Fibroblast of skin of back (primary cell): ENCODE results near the gene NOTUM.
A peak's percentile ranks its signal among the peaks of the same experiment; 100 is the strongest.

Experiments used
- DNase-seq: peaks from one replicate; pipeline ENCODE4 v3.0.0-alpha.2; 2013

NOTUM gene

GRCh38 chr17:81977211-81977808 is 16.3 kb upstream of the NOTUM start, which contains the start of gene ASPSCR1:
TSS of gene ASPSCR1 (plus strand) at chr17:81977629. CDS start at chr17:81977647, 18 bp downstream.
- peak; percentile 88 for DNase-seq

DNA sequence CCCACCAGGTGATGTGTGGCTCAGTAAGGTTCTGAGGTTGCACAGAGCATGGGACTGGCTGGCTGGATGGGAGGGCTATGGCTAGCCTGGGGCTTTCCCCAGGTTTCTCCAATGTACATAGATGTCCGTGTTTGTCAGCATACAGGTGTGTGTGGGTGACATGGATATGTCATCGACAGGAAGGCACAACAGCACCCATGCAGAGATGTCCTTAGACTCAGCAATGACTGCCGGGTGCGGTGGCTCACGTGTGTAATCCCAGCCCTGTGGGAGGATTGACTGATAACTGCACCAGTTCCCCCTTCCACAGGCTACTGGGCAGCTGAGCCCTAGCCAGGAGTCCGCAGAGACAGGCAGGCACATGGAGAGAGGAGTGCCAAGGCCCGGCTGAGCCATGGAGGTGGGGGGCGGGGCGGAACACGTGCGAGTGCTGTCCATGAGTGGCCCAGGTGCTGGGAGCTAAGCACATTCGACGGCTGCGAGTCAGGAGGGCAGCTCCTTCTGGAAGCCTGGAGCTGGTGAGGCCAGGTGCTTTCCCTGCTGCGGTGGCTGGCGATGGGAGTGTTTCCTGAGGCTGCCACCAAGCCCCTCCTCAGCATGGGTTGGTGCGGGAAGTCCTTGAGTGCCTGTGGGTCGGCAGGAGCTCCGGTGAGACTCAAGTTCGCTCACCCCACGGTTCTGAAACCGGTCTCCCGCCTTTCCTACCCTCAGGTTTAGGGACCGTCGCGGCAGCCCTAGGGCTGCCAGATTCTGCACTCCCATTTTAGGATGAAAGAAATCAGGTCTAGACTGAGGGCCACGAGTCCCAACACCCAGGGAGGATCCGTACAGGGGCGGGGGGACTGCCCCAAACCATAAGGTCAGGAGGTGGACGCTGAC is 15.6 kb upstream of the NOTUM start:
- DNase-seq, result no peak

GRCh38 chr17:81973432-81973831 is 12.4 kb upstream of the NOTUM start:
- no peak for DNase-seq

GRCh38 chr17:81968850-81969812 is 8.1 kb upstream of the NOTUM start:
- no peak for DNase-seq

DNA sequence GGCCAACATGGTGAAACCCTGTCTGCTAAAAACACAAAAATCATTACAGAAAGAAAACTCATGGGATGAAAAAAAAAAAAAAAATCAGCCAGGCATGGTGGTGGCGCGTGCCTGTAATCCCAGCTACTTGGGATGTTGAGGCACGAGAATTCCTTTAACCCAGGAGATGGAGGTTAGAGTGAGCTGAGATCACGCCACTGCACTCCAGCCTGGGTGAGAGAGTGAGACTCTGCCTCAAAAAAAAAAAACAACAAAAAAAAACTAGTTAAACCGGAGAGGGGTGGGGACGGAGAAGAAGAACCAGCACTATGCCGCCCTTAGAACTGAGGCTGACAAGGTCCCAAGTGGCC is 7.4 kb upstream of the NOTUM start:
- no peak for DNase-seq

- DNase-seq, result peak; percentile 58
These were observed 6.8 kb upstream of the NOTUM start for GRCh38 chr17:81967533-81968395.

DNA sequence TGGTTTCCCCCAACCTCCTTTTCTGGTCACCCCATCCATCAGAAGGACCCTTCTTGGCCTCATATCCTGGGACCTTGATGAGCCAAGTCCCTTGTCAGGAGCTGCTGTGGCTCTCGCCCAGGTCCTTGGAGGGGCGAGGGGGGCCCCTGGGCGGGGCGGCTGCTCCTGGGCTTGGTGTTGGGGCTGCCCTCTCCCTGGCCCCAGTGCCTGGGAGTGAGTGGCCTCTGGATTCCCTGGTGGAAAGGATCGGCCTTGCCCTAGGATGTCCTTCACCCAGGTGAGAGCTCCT is 6.2 kb upstream of the NOTUM start:
- DNase-seq, result no peak

- DNase-seq, result no peak
These were observed 5.6 kb upstream of the NOTUM start for GRCh38 chr17:81966343-81967243.

- DNase-seq, result no peak
These were observed 3.3 kb upstream of the NOTUM start for GRCh38 chr17:81964081-81964849.

GRCh38 chr17:81962499-81963441 is 1.8 kb upstream of the NOTUM start:
- no peak for DNase-seq

GRCh38 chr17:81961521-81962498 is 823 bp upstream of the NOTUM start:
- DNase-seq, result no peak

- no peak for DNase-seq
These were observed 643 bp downstream of the NOTUM start for GRCh38 chr17:81960130-81960958.

- DNase-seq, result peak; percentile 40
These were observed 1.4 kb downstream of the NOTUM start for GRCh38 chr17:81959362-81960129.

DNA sequence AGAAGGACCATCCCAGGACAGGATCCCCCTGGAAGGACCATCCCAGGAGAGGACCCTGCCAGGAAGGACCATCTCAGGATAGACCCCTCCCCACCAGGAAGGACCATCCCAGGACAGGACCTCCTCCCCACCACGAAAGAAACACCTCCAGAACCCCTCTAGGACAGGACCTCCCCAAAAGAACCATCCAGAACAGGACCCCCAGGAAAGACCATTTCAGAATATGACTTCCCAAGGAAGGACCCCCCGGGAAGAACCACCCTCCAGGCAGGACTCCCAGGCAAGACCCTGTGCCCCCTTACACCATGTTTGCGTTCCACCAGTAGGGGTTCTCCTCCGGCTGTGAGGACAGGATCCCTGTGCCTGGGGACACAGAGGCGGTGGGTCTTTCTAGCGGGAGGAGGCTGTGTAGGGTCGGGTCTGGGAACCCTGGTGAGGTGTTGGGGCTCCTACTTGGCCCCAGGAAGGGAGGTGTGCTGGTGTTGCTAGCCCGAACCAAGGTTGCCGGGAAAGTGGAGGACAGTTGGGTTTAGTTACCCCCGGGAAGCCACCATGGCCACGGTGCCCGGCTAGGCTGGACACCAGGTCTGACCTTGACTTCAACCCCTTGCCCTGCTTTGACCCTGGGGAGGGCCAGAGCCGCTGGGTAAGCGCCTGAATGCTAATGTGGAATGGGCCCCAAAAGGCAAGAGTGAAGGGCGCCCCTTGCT is 2.2 kb downstream of the NOTUM start:
- DNase-seq, result no peak

DNA sequence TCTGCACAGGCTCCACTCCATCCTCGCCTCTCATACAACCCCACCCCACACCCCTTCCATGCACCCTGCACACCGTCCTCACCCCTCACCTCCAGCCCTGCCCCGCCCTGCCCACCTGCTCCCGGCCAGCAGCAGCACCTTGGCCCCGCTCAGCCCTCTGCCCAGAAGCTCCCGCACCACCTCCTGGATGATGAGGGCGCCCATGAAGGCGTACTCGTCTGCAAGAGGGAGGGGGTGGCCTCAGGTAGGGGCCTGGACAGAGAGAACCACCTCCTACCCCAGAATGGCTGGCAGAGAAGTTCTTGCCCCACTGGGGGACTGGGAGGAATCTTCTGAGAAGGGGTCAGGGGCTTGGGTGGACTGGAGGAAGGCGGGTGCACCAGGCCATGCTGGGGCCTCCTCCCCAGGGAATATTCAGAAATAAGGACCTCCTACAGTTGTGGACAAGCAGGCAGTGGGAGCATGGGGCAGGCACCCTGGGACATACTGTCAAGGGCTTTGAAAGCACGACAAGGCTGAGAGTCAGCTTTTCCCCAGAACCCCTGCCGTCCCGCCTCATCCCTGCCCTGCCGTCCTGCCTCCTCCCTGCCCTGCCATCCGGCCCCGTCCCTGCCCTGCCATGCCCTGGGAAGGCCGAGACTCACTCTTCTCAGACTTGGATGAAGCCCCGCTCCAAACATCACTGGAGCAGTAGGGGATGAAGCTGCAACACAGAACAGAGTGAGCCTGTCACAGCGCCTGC is 3.1 kb downstream of the NOTUM start:
- no peak for DNase-seq
